Erythroblast (primary cell): ENCODE measurements around the gene KLLN.
"Not testable (repeated sequence)": the region's sequence is repeated elsewhere in the genome, so short reads cannot be mapped to it uniquely, and the experiment has no call there.

Experiments used
- GATA1 ChIP-seq: IDR thresholded peaks from 2 replicates; pipeline ENCODE4 v1.6.1; 2011; ENCODE audit warnings: low read depth, mild to moderate bottlenecking, control low read depth, low read length, moderate library complexity
- POLR2A ChIP-seq: IDR thresholded peaks from 2 replicates; pipeline ENCODE4 v1.6.1; 2011; ENCODE audit warnings: mild to moderate bottlenecking, low read length

- not testable (repeated sequence) for TF ChIP-seq POLR2A, GATA1
These were observed 16.6 kb downstream of the KLLN start for GRCh38 chr10:87846711-87847110.
